Neuronal stem cell (in vitro differentiated cells): ENCODE data around the gene MSMO1.
A peak's percentile ranks its signal among the peaks of the same experiment; 100 is the strongest.

Source experiments
- DNase-seq: peaks from one replicate; pipeline ENCODE4 v3.0.0-alpha.2; 2013; ENCODE audit warnings: low spot score
- H2AFZ ChIP-seq: one replicate; pipeline ENCODE4 v1.6.1; 2013; ENCODE audit warnings: mild to moderate bottlenecking, low read length, inconsistent platforms
- H2AK5ac ChIP-seq: 2 replicates; pipeline ENCODE4 v1.6.1; 2013; ENCODE audit warnings: low read depth, mild to moderate bottlenecking, inconsistent platforms, low read length, moderate library complexity, mixed read lengths
- H2BK120ac ChIP-seq: 2 replicates; pipeline ENCODE4 v1.6.1; 2013; ENCODE audit warnings: low read depth, mild to moderate bottlenecking, inconsistent platforms, low read length, moderate library complexity, mixed read lengths
- H2BK12ac ChIP-seq: one replicate; pipeline ENCODE4 v1.6.1; 2013; ENCODE audit warnings: low read length, inconsistent platforms
- H2BK15ac ChIP-seq: 2 replicates; pipeline ENCODE4 v1.6.1; 2013; ENCODE audit warnings: mild to moderate bottlenecking, low read length, inconsistent platforms, mixed read lengths
- H2BK5ac ChIP-seq: one replicate; pipeline ENCODE4 v1.6.1; 2013; ENCODE audit warnings: inconsistent platforms, mild to moderate bottlenecking, low read length, moderate library complexity
- H3K14ac ChIP-seq: one replicate; pipeline ENCODE4 v1.6.1; 2013; ENCODE audit warnings: low read length, inconsistent platforms
- H3K18ac ChIP-seq: 2 replicates; pipeline ENCODE4 v1.6.1; 2013; ENCODE audit warnings: low read length, inconsistent platforms
- H3K23ac ChIP-seq: 2 replicates; pipeline ENCODE4 v1.6.1; 2013; ENCODE audit warnings: low read depth, mild to moderate bottlenecking, mixed read lengths, low read length, inconsistent platforms; ENCODE audit not compliant: poor library complexity
- H3K27ac ChIP-seq: replicated peaks from 3 replicates; pipeline ENCODE4 v1.5.1; 2013; ENCODE audit warnings: low read length, inconsistent platforms
- H3K27me3 ChIP-seq, 3 experiments: 2 replicates each; pipeline ENCODE4 v1.6.1; 2013; ENCODE audit warnings: low read length in 3 of 3, mild to moderate bottlenecking in 2 of 3, inconsistent platforms in 1 of 3, low read depth in 1 of 3, mixed read lengths in 1 of 3, moderate library complexity in 1 of 3; ENCODE audit not compliant: control insufficient read depth in 3 of 3, insufficient read depth in 3 of 3
- H3K36me3 ChIP-seq, 2 donors: replicated peaks in 1 of 2; 2 replicates each; pipeline ENCODE4 v1.6.1; 2013; ENCODE audit warnings: low read length in 2 of 2; ENCODE audit not compliant: control insufficient read depth in 2 of 2, insufficient read depth in 2 of 2
- H3K4ac ChIP-seq: 2 replicates; pipeline ENCODE4 v1.6.1; 2013; ENCODE audit warnings: inconsistent platforms, mild to moderate bottlenecking, low read length, moderate library complexity
- H3K4me1 ChIP-seq, 2 donors: 1 replicate in 1 of 2; 2 replicates in 1 of 2; pipeline ENCODE4 v1.6.1; 2013; ENCODE audit warnings: low read length in 2 of 2, low read depth in 1 of 2; ENCODE audit not compliant: control insufficient read depth in 2 of 2, insufficient read depth in 1 of 2
- H3K4me2 ChIP-seq: one replicate; pipeline ENCODE4 v1.6.1; 2013; ENCODE audit warnings: mild to moderate bottlenecking, low read length, inconsistent platforms; ENCODE audit not compliant: insufficient read depth, poor library complexity, severe bottlenecking
- H3K4me3 ChIP-seq, 2 donors: 2 replicates each; pipeline ENCODE4 v1.5.1; 2013; ENCODE audit warnings: low read length in 2 of 2, mild to moderate bottlenecking in 2 of 2, inconsistent platforms in 1 of 2, moderate library complexity in 1 of 2
- H3K79me1 ChIP-seq: one replicate; pipeline ENCODE4 v1.6.1; 2013; ENCODE audit warnings: low read depth, mild to moderate bottlenecking, inconsistent platforms, low read length, moderate library complexity
- H3K9ac ChIP-seq: one replicate; pipeline ENCODE4 v1.6.1; 2013; ENCODE audit warnings: mild to moderate bottlenecking, low read depth, low read length, inconsistent platforms; ENCODE audit not compliant: poor library complexity
- H3K9me3 ChIP-seq, 2 donors: replicated peaks in 1 of 2; 2 replicates each; pipeline versions ENCODE3 to v1.6.1; 2013; ENCODE audit warnings: low read length in 2 of 2, mild to moderate bottlenecking in 2 of 2, inconsistent platforms in 1 of 2, low read depth in 1 of 2, mixed read lengths in 1 of 2, moderate library complexity in 1 of 2; ENCODE audit not compliant: control insufficient read depth in 2 of 2, insufficient read depth in 1 of 2
- H4K8ac ChIP-seq: one replicate; pipeline ENCODE4 v1.6.1; 2013; ENCODE audit warnings: low read depth, mild to moderate bottlenecking, inconsistent platforms, low read length, moderate library complexity
- H4K91ac ChIP-seq: one replicate; pipeline ENCODE4 v1.6.1; 2013; ENCODE audit warnings: low read length, low read depth, mild to moderate bottlenecking, inconsistent platforms; ENCODE audit not compliant: poor library complexity
- WGBS, 2 donors: extraction: QIAGEN DNeasy Blood & Tissue Kit; methylation state at CpG; one replicate each; pipeline ENCODE4 v1.1.7; 2013; ENCODE audit warnings: missing lambda C conversion rate in 2 of 2, mixed read lengths in 1 of 2; ENCODE audit not compliant: insufficient read length in 2 of 2, insufficient replicate concordance in 1 of 2; ENCODE audit errors: extremely low coverage in 2 of 2; 5-methylcytosine and 5-hydroxymethylcytosine counted together

Gene MSMO1

DNA sequence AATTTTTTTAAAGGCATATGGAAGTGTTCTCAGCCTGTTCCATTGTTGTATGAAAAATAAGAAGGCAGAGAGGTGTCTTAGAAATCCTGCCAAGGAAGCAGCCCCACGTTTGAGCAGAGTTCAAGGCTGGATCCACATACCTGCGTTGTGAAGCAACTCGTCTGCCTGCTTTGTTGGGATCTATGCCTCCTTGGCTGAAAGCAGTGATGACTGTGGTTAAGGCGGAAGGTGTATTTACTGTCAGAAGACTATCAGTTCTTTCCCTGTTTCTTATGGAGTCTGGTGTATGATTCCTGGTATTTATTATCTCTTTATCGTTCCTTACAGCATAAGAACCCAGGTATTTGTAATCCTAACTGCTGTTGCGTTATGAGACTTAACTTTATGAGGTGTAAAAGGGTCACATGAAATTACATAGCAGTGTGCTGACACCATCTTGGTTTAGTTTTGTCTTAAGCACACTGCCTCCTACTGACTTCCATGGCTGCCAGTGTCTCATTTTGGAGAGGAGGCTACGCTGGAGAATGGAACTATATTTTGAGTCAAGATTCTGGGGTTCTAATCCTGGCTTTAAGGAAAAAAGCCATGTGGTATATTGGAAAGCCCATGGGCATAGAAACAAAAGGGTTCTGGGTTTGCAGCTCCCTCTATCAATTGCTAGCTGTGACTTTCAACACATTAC, 3.1 kb upstream of the MSMO1 start:
- Histone ChIP-seq H4K8ac (no peak overlapping the region), H3K4me1 (peaks cover 2 to 8% of the 10 kb centered on the region in 2 donors), H2AK5ac (no peak overlapping the region), H3K27me3 (no peaks in the 10 kb centered on the region), H3K4ac (no peak overlapping the region), H2AFZ (no peak overlapping the region), H2BK120ac (no peak overlapping the region), H3K4me3 (no peak overlapping the region), H2BK5ac (no peak overlapping the region), H2BK12ac (no peak overlapping the region), H4K91ac (no peak overlapping the region), H3K36me3 (peaks cover 0 to 25% of the 10 kb centered on the region in 2 donors), H3K27ac (no peak overlapping the region), H2BK15ac (no peak overlapping the region), H3K9ac (no peak overlapping the region), H3K14ac (no peak overlapping the region), H3K23ac (no peak overlapping the region), H3K9me3 (peaks cover 3 to 15% of the 10 kb centered on the region in 2 donors), H3K4me2 (no peak overlapping the region), H3K18ac (no peak overlapping the region), H3K79me1 (no peaks in the 10 kb centered on the region)
- no CpG with 5 or more reads among the region's 7 CpGs for WGBS, 2 donors
- DNase-seq = no peak

DNA sequence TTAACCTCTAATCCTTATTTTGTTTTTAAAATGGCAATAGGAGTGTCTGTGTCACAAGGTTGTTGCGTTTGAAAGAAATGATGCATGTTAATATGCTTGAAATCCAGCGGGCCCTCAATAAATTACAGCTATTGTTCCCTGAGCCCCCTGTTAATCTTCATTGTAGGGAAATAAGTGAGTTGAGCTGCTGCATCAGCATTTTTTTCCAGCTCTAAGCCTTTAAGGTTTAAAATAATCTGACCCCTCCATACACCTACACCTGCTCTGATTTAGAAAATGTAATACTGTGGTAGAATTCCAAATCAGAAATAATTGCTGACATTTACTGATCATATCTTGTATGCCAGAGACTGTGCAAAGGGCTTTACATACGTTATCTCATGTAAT, 2.6 kb upstream of the MSMO1 start:
- H3K14ac ChIP-seq = no peak overlapping the region
- no peak overlapping the region for H2BK15ac ChIP-seq
- no peak overlapping the region for H3K4me3 ChIP-seq
- no peak overlapping the region for H3K18ac ChIP-seq
- no peaks in the 10 kb centered on the region for H3K27me3 ChIP-seq
- peaks cover 0 to 26% of the 10 kb centered on the region in 2 donors for H3K36me3 ChIP-seq
- no peak for DNase-seq
- peaks cover 2 to 8% of the 10 kb centered on the region in 2 donors for H3K4me1 ChIP-seq
- no peak overlapping the region for H3K27ac ChIP-seq
- no peak overlapping the region for H2BK5ac ChIP-seq
- no peak overlapping the region for H3K23ac ChIP-seq
- H4K8ac ChIP-seq = no peak overlapping the region
- no peak overlapping the region for H2AK5ac ChIP-seq
- no peaks in the 10 kb centered on the region for H3K79me1 ChIP-seq
- no peak overlapping the region for H2BK12ac ChIP-seq
- no peak overlapping the region for H3K4ac ChIP-seq
- no CpG with 5 or more reads among the region's 3 CpGs for WGBS, 2 donors
- H3K4me2 ChIP-seq = no peak overlapping the region
- no peak overlapping the region for H4K91ac ChIP-seq
- H2AFZ ChIP-seq = no peak overlapping the region
- no peak overlapping the region for H3K9ac ChIP-seq
- no peak overlapping the region for H2BK120ac ChIP-seq
- peaks cover 3 to 15% of the 10 kb centered on the region in 2 donors for H3K9me3 ChIP-seq

DNA sequence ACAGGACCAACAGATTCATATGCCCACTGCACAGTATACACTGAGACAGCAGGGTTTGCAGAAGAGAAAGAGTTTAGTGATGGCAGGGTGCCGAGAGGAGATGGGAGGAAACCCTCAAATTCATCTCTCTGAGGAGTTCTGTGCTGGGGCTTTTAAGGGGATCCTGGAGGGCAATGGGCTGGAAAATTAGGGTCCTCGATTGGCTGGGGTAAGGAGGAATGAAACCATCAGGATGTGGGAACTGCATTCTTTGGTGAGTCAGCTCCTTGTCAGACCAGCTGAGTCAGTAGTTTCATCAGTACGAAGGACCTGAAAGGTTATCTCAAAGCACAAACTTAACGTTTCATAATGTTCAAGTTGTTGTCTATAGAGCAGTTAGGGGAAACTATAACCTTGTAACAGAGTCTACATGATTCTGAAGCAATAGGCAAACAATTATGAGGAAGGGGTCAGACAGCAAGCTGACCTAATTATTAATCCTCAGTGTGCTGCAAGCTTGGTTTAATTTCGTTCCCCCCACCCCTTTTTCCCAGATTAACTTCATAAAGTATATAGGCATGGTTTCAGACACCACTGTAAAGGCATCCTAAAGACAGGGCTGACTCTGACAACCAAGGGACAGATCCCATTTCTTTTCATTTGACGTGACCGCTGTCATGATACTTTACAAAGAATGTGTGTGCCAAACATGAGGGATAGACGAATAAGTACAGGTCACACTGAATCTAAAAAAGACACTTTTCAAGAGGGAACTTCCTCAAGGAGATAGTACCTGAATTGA, 1.5 kb upstream of the MSMO1 start:
- Histone ChIP-seq H3K9me3 (peaks cover 3 to 15% of the 10 kb centered on the region in 2 donors), H2BK12ac (no peak overlapping the region), H3K4ac (no peak overlapping the region), H3K27ac (no peak overlapping the region), H3K9ac (no peak overlapping the region), H2AFZ (peak overlapping the region; percentile 6), H3K14ac (no peak overlapping the region), H3K27me3 (no peaks in the 10 kb centered on the region), H3K4me3 (peak overlapping the region in 1 of 2 donors; percentile 77), H3K18ac (no peak overlapping the region), H3K4me2 (no peak overlapping the region), H2BK15ac (peak overlapping the region; percentile 38), H4K91ac (no peak overlapping the region), H4K8ac (no peak overlapping the region), H3K23ac (no peak overlapping the region), H3K4me1 (peaks cover 2 to 8% of the 10 kb centered on the region in 2 donors), H2BK120ac (no peak overlapping the region), H2AK5ac (peak overlapping the region; percentile 76), H3K79me1 (no peaks in the 10 kb centered on the region), H2BK5ac (no peak overlapping the region), H3K36me3 (peaks cover 4 to 32% of the 10 kb centered on the region in 2 donors)
- no peak for DNase-seq
- no CpG with 5 or more reads among the region's 8 CpGs for WGBS, 2 donors

DNA sequence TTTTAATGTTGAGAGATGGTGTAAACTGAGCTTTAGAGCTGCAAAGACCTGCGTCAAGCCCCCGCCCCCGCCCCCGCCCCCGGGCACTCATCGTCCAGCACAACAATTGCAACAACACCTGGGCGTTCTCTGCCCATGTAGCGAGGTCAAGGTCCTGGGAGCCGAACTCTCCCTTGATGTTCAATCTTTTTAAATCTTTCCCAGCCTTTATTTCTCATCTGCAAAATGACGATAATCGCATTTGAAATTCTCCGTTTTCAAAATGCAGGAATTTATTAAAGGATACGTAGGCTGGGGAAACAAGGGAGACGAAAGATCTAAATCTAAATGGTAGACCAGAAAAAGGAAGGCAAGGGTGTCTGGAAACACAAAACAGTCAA, 648 bp upstream of the MSMO1 start:
- Histone ChIP-seq H3K23ac (no peak overlapping the region), H3K4me2 (peak overlapping the region; percentile 43), H3K4me3 (peak overlapping the region; percentile 77 to 79), H3K4ac (no peak overlapping the region), H3K18ac (no peak overlapping the region), H2BK5ac (no peak overlapping the region), H4K91ac (no peak overlapping the region), H3K9me3 (peaks cover 3 to 15% of the 10 kb centered on the region in 2 donors), H3K36me3 (peaks cover 6 to 41% of the 10 kb centered on the region in 2 donors), H2BK120ac (no peak overlapping the region), H4K8ac (no peak overlapping the region), H3K27me3 (no peaks in the 10 kb centered on the region), H3K4me1 (peaks cover 2 to 8% of the 10 kb centered on the region in 2 donors), H3K14ac (no peak overlapping the region), H2BK15ac (no peak overlapping the region), H2AFZ (peak overlapping the region; percentile 60), H2BK12ac (no peak overlapping the region), H3K9ac (no peak overlapping the region), H2AK5ac (no peak overlapping the region), H3K79me1 (no peaks in the 10 kb centered on the region), H3K27ac (peak overlapping the region; percentile 78)
- WGBS, 2 donors = no CpG with 5 or more reads among the region's 14 CpGs
- no peak for DNase-seq
